Endothelial cell of umbilical vein (primary cell): ENCODE results near the gene SLC35E3. TPM values are rescaled to one million over a fixed set of nuclear protein-coding genes. Genes with fewer than 3 reads are reported as not detected.
"Not testable (repeated sequence)": the region's sequence is repeated elsewhere in the genome, so short reads cannot be mapped to it uniquely, and the experiment has no call there.

Experiments
- BruUV-seq: library from RNA; stranded (reverse); fragments of 400-500 nt; replicated peaks from 2 replicates; lab custom pipeline; 2021; lab: Mats Ljungman, UMichigan
- CTCF ChIA-PET: fragments of 300-600, 350-600 bp; sonication (Branson Sonifier 250); formaldehyde crosslinking; loops from one replicate; lab custom pipeline; 2021; ENCODE audit warnings: antibody characterized with exemption, inconsistent platforms; lab: Charles Lee
- POLR2A ChIA-PET: fragments of 300-600, 350-600 bp; sonication (Branson Sonifier 250); formaldehyde crosslinking; loops from one replicate; lab custom pipeline; 2021; ENCODE audit warnings: antibody characterized with exemption, inconsistent platforms; lab: Charles Lee
- DNase-seq: peaks from one replicate; pipeline ENCODE4 v3.0.0-alpha.2; 2011; ENCODE audit warnings: low read depth, low spot score
- FAIRE-seq: peaks from 2 replicates; lab custom pipeline; 2011; peaks lifted over from hg19 to GRCh38; lab: Jason Lieb, UNC
- H2AFZ ChIP-seq: 2 replicates; pipeline ENCODE4 v1.6.0; 2012; ENCODE audit warnings: low read depth, low read length, control low read depth, inconsistent platforms
- H3K27ac ChIP-seq: 2 replicates; pipeline ENCODE4 v1.5.1; 2011; ENCODE audit warnings: low read depth, mild to moderate bottlenecking, control low read depth, low read length, moderate library complexity; ENCODE audit not compliant: insufficient read depth
- H3K27me3 ChIP-seq, 2 experiments: 2 replicates each; pipeline versions ENCODE4 v1.6.0 to v1.6.1; 2011; ENCODE audit warnings: low read length in 2 of 2, mixed read lengths in 1 of 2; ENCODE audit not compliant: control insufficient read depth in 2 of 2, insufficient read depth in 2 of 2
- H3K36me3 ChIP-seq, 2 experiments: 2 replicates in 1 of 2; 3 replicates in 1 of 2; pipeline ENCODE4 v1.5.1; 2011; ENCODE audit warnings: low read length in 2 of 2, mild to moderate bottlenecking in 1 of 2, moderate library complexity in 1 of 2; ENCODE audit not compliant: control insufficient read depth in 2 of 2, insufficient read depth in 2 of 2; ENCODE audit errors: extremely low read depth in 1 of 2
- H3K4me1 ChIP-seq: 3 replicates; pipeline ENCODE4 v1.5.1; 2011; ENCODE audit warnings: mild to moderate bottlenecking, low read length; ENCODE audit not compliant: control insufficient read depth, insufficient read depth; ENCODE audit errors: extremely low read depth
- H3K4me2 ChIP-seq: 2 replicates; pipeline ENCODE4 v1.6.1; 2011; ENCODE audit warnings: low read length, control low read depth, mixed read lengths; ENCODE audit not compliant: insufficient read depth
- H3K4me3 ChIP-seq, 3 experiments: fragments of 200-600 bp in 1 of 3; sonication (generic), shearing (Covaris generic) in 1 of 3; replicated peaks in 1 of 3; 2 replicates each; pipeline ENCODE4 v1.5.1; 2011 to 2016; ENCODE audit warnings: control low read depth in 3 of 3, low read length in 3 of 3, mild to moderate bottlenecking in 2 of 3, inconsistent platforms in 1 of 3, low read depth in 1 of 3, moderate library complexity in 1 of 3; ENCODE audit not compliant: insufficient read depth in 1 of 3
- H3K79me2 ChIP-seq: 2 replicates; pipeline ENCODE4 v1.6.0; 2012; ENCODE audit warnings: low read length, inconsistent platforms; ENCODE audit not compliant: control insufficient read depth, insufficient read depth
- H3K9ac ChIP-seq: replicated peaks from 2 replicates; pipeline ENCODE3; 2011; ENCODE audit warnings: low read length, control low read depth; ENCODE audit not compliant: insufficient read depth; ENCODE audit errors: extremely low read depth
- H3K9me1 ChIP-seq: replicated peaks from 3 replicates; pipeline ENCODE4 v1.6.0; 2011; ENCODE audit warnings: mild to moderate bottlenecking, low read length; ENCODE audit not compliant: control insufficient read depth, insufficient read depth; ENCODE audit errors: extremely low read depth
- H3K9me3 ChIP-seq: replicated peaks from 2 replicates; pipeline ENCODE4 v1.5.1; 2012; ENCODE audit warnings: low read length, inconsistent platforms; ENCODE audit not compliant: control insufficient read depth, insufficient read depth
- H4K20me1 ChIP-seq: replicated peaks from 2 replicates; pipeline ENCODE3; 2011; ENCODE audit warnings: mild to moderate bottlenecking, low read length; ENCODE audit not compliant: control insufficient read depth, insufficient read depth; ENCODE audit errors: extremely low read depth
- EZH2 ChIP-seq: IDR thresholded peaks from 2 replicates; pipeline ENCODE4 v1.6.1; 2012; ENCODE audit warnings: borderline replicate concordance, low read depth, mild to moderate bottlenecking, moderate library complexity, low read length, inconsistent platforms; ENCODE audit not compliant: severe bottlenecking
- FOS ChIP-seq: IDR thresholded peaks from 2 replicates; pipeline ENCODE4 v1.6.1; 2011; ENCODE audit warnings: mild to moderate bottlenecking, low read length, moderate library complexity, borderline replicate concordance; ENCODE audit not compliant: insufficient read depth
- GATA2 ChIP-seq: IDR thresholded peaks from 2 replicates; pipeline ENCODE4 v1.7.0; 2011; ENCODE audit warnings: low read depth, mild to moderate bottlenecking, moderate library complexity, mixed read lengths, low read length; ENCODE audit not compliant: insufficient read length, insufficient read depth
- JUN ChIP-seq: IDR thresholded peaks from 2 replicates; pipeline ENCODE4 v1.6.1; 2011; ENCODE audit warnings: borderline replicate concordance, low read depth; ENCODE audit not compliant: insufficient read length, insufficient read depth
- MYC ChIP-seq: IDR thresholded peaks from one replicate; pipeline ENCODE4 v1.6.1; 2011; ENCODE audit warnings: mild to moderate bottlenecking, low read depth, low read length
- POLR2A ChIP-seq: IDR thresholded peaks from 2 replicates; pipeline ENCODE4 v1.6.1; 2012; ENCODE audit warnings: low read depth, mild to moderate bottlenecking, control low read depth, low read length
- POLR2AphosphoS5 ChIP-seq: IDR thresholded peaks from 2 replicates; pipeline ENCODE4 v1.6.1; 2012; ENCODE audit warnings: low read depth, mild to moderate bottlenecking, control low read depth, low read length, moderate library complexity; ENCODE audit not compliant: insufficient read depth
- dilution Hi-C: fragments of 300-500 bp; cut with MboI; formaldehyde crosslinking; loops from one replicate; pipeline ENCODE4 v1.15.0; 2019; ENCODE audit warnings: low sequenced_read_pairs; ENCODE audit not compliant: extremely low pct_ligation_motif_present
- intact Hi-C: fragments of 100-400 bp; cut with micrococcal nuclease; formaldehyde crosslinking; loops from one replicate; pipeline ENCODE4 v1.10.0; 2022
- polyA plus RNA-seq, 4 experiments: library from polyadenylated mRNA; depleted of rRNA in 3 of 4; stranded (reverse) in 3 of 4; unstranded in 1 of 4; fragments of >200 nt; gene quantifications; 2 replicates each; pipeline versions ENCODE4 v1.2.1 to v1.2.3, GENCODE V29; 2011 to 2012; ENCODE audit warnings: missing spikeins in 1 of 4
- total RNA-seq: library from RNA; stranded (reverse); gene quantifications from 2 replicates; pipeline ENCODE4 v1.2.3, GENCODE V29; 2021
- TF ChIP-seq, protein P1 (sequence below), 2 donors: IDR thresholded peaks; 1 replicate in 1 of 2; 2 replicates in 1 of 2; pipeline ENCODE4 v1.5.1; 2011; ENCODE audit warnings: low read length in 2 of 2, mild to moderate bottlenecking in 2 of 2, moderate library complexity in 2 of 2, control low read depth in 1 of 2, inconsistent platforms in 1 of 2, low read depth in 1 of 2; ENCODE audit not compliant: insufficient read depth in 1 of 2; ENCODE audit errors: extremely low read depth in 1 of 2
- TF ChIP-seq, protein P2 (sequence below): IDR thresholded peaks from 2 replicates; pipeline ENCODE4 v1.6.1; 2011; ENCODE audit not compliant: insufficient read depth, insufficient read length

The SLC35E3 gene
- total and polyA plus RNA-seq, 2 donors (not counting 3 experiments of a cell fraction or from before 2014, with no cell fraction given): 8.1 to 13.8 TPM

DNA sequence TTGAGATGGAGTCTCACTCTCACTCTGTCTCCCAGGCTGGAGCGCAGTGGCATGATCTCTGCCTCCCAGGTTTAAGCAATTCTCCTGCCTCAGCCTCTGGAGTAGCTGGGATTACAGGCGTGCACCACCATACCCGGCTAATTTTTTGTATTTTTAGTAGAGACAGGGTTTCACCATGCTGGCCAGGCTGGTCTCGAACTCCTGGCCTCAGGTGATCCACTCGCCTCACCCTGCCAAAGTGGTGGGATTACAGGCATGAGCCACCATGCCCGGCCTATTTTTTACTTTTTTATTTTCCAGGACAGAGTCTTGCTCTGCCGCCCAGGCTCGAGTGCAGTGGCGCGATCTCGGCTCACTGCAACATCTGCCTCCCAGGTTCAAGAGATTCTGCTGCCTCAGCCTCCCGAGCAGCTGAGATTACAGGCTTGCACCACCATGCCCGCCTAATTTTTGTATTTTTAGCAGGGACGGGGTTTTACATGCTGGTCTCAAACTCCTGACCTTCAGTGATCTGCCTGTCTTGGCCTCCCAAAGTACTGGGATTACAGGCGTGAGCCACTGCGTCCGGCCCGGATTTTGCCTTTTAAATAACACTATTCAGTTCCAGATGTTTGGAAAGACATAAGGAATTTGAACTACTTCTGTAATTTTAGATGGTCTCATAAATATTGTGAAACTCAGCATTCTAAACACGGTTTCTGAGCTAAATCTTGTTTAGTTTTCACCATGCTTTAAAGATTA is 57.1 kb downstream of the SLC35E3 start:
- H3K4me2 ChIP-seq, H2AFZ ChIP-seq, H3K4me1 ChIP-seq, H3K27ac ChIP-seq, H3K9me1 ChIP-seq, H3K36me3 ChIP-seq, H3K9ac ChIP-seq, BruUV-seq, H3K79me2 ChIP-seq, H4K20me1 ChIP-seq, H3K9me3 ChIP-seq, FAIRE-seq, H3K27me3 ChIP-seq, POLR2A ChIA-PET, DNase-seq, H3K4me3 ChIP-seq, dilution Hi-C loops: not testable (repeated sequence)
- intact Hi-C loops: loop anchor here (10.0 kb wide), 1 partner anchor 578 kb away; the partner anchor contains the start of gene IL26
- CTCF ChIA-PET: interaction anchor here (0.7 to 0.9 kb wide), 2 partner anchors 30 to 43 kb away, joined by 3 read pairs; no protein-coding TSS in a partner anchor

GRCh38 chr12:68803948-68804656 is 58.1 kb downstream of the SLC35E3 start:
- no peak for FAIRE-seq

More at GRCh38 chr12:68803948-68804656, 58.1 kb downstream of the SLC35E3 start:
- no peaks in the 10 kb centered on the region for H4K20me1 ChIP-seq
- H3K27me3 ChIP-seq: no peaks in the 10 kb centered on the region
- H3K9ac ChIP-seq: no peak overlapping the region
- no peaks in the 10 kb centered on the region for H3K9me1 ChIP-seq
- no peaks in the 10 kb centered on the region for H3K36me3 ChIP-seq
- intact Hi-C loops (loop anchor here (10.0 kb wide), 1 partner anchor 579 kb away; the partner anchor contains the start of gene IL26), dilution Hi-C loops (no loop called here)
- no peak overlapping the region for H3K27ac ChIP-seq
- H3K4me3 ChIP-seq: no peak overlapping the region
- CTCF ChIA-PET: interaction anchor here (0.7 to 0.9 kb wide), 2 partner anchors 31 to 42 kb away, joined by 3 read pairs; no protein-coding TSS in a partner anchor
- DNase-seq: no peak
- H3K4me1 ChIP-seq: peaks cover 3% of the 10 kb centered on the region
- POLR2A ChIA-PET: no interaction called here
- no peak overlapping the region for H2AFZ ChIP-seq
- TF ChIP-seq, protein P1, sequence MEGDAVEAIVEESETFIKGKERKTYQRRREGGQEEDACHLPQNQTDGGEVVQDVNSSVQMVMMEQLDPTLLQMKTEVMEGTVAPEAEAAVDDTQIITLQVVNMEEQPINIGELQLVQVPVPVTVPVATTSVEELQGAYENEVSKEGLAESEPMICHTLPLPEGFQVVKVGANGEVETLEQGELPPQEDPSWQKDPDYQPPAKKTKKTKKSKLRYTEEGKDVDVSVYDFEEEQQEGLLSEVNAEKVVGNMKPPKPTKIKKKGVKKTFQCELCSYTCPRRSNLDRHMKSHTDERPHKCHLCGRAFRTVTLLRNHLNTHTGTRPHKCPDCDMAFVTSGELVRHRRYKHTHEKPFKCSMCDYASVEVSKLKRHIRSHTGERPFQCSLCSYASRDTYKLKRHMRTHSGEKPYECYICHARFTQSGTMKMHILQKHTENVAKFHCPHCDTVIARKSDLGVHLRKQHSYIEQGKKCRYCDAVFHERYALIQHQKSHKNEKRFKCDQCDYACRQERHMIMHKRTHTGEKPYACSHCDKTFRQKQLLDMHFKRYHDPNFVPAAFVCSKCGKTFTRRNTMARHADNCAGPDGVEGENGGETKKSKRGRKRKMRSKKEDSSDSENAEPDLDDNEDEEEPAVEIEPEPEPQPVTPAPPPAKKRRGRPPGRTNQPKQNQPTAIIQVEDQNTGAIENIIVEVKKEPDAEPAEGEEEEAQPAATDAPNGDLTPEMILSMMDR (IDR thresholded peaks at IDR 0.05; ENCODE audit: extremely low read depth in 1 of 2, insufficient read depth in 1 of 2, low read depth in 1 of 2, low read length in 2 of 2): no peak
- TF ChIP-seq FOS: no peak
- no peak for TF ChIP-seq JUN
- no peak for TF ChIP-seq POLR2AphosphoS5
- no peak for TF ChIP-seq POLR2A
- TF ChIP-seq GATA2: no peak
- TF ChIP-seq EZH2: no peak
- TF ChIP-seq, protein P2, sequence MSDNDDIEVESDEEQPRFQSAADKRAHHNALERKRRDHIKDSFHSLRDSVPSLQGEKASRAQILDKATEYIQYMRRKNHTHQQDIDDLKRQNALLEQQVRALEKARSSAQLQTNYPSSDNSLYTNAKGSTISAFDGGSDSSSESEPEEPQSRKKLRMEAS: no peak
- TF ChIP-seq MYC: no peak
- H3K4me2 ChIP-seq: no peak overlapping the region
- BruUV-seq: no TSS peak
- H3K79me2 ChIP-seq: peaks cover 7% of the 10 kb centered on the region
- H3K9me3 ChIP-seq: no peaks in the 10 kb centered on the region
